Heart right ventricle (tissue), 16 donors: ENCODE data around the gene CX3CR1. TPM values are rescaled to one million over a fixed set of nuclear protein-coding genes. Genes with fewer than 3 reads are reported as not detected.

Experiments
- ATAC-seq, 8 donors: fragments of 200-7000 bp; cut with Tn5 transposase; one replicate each; pipeline ENCODE4 v1.9.1; 2020; ENCODE audit warnings: mild to moderate bottlenecking in 8 of 8, moderate library complexity in 8 of 8, moderate number of reproducible peaks in 1 of 8
- DNase-seq, 2 donors: peaks; one replicate each; pipeline ENCODE4 v3.0.0-alpha.2; 2020
- H3K27ac ChIP-seq, 10 donors: fragments of 200-600 bp; sonication (generic) in 2 of 10; one replicate each; pipeline versions ENCODE4 v1.5.0 to v1.8.0; 2020 to 2022; ENCODE audit warnings: mild to moderate bottlenecking in 3 of 10
- H3K27me3 ChIP-seq, 7 donors: fragments of 200-600 bp; one replicate each; pipeline ENCODE4 v1.8.0; 2021 to 2022; ENCODE audit warnings: mild to moderate bottlenecking in 2 of 7
- H3K36me3 ChIP-seq, 9 donors: fragments of 200-600 bp; sonication (generic) in 1 of 9; one replicate each; pipeline versions ENCODE4 v1.5.0 to v1.8.0; 2020 to 2022; ENCODE audit warnings: mild to moderate bottlenecking in 2 of 9
- H3K4me1 ChIP-seq, 9 donors: fragments of 200-600 bp; sonication (generic) in 1 of 9; one replicate each; pipeline versions ENCODE4 v1.5.0 to v1.8.0; 2020 to 2022; ENCODE audit warnings: mild to moderate bottlenecking in 4 of 9
- H3K4me3 ChIP-seq, 10 donors: fragments of 200-600 bp; sonication (generic) in 2 of 10; one replicate each; pipeline versions ENCODE4 v1.5.0 to v1.8.0; 2020 to 2022; ENCODE audit warnings: mild to moderate bottlenecking in 7 of 10, moderate library complexity in 2 of 10
- H3K9me3 ChIP-seq, 11 donors: fragments of 200-600 bp in 10 of 11; sonication (generic) in 2 of 11; one replicate each; pipeline versions ENCODE4 v1.5.0 to v1.8.0; 2013 to 2022; ENCODE audit warnings: mild to moderate bottlenecking in 2 of 11, control low read depth in 1 of 11, moderate library complexity in 1 of 11
- CTCF ChIP-seq, 9 donors: fragments of 200-600 bp; sonication (generic) in 2 of 9; IDR thresholded peaks; one replicate each; pipeline versions ENCODE4 v1.5.0 to v1.8.0; 2021 to 2022; ENCODE audit warnings: antibody characterized with exemption in 9 of 9, mild to moderate bottlenecking in 5 of 9, moderate library complexity in 1 of 9
- WGBS, 2 donors: extraction: QIAGEN DNeasy Blood & Tissue Kit; methylation state at CpG; one replicate each; pipeline ENCODE4 v1.1.7; 2013; ENCODE audit warnings: inconsistent platforms in 1 of 2; 5-methylcytosine and 5-hydroxymethylcytosine counted together
- intact Hi-C, 10 donors: fragments of 100-400 bp; cut with DNase I; formaldehyde crosslinking; loops; one replicate each; pipeline versions ENCODE4 v1.11.1 to v1.14.2; 2022
- polyA plus RNA-seq, 2 donors: library from polyadenylated mRNA; stranded (reverse); fragments of 200-250 nt; gene quantifications; one replicate each; pipeline ENCODE4 v1.2.3, GENCODE V29; 2013
- total RNA-seq, 10 donors: library from RNA; stranded (reverse); fragmentation: NEBNext Ultra II Directional in 3 of 10; extraction: Animal tissue kit (Norgen Biotek cat#: 25700) in 3 of 10; gene quantifications; one replicate each; pipeline versions ENCODE4 v1.2.1 to v1.2.4, GENCODE V29; 2021 to 2023
- donor health status: Arrhythmogenic right ventricular cardiomyopathy.
- donor health status: ischemic (EF 13 %, LVEDD 7.1; RV severe dilation, severe dysfunction).
- donor health status: healthy with polysubstance abuse.
- donor health status: DM: no; HTN: yes; CAD: no.
- donor health status: DM: no; HTN: no; CAD: no.
- donor health status: ischemic (EF 25% LVEDD 6.9; RV normal size, moderate dysfunction).
- donor health status: ischemic (EF 25% LVEDD 5.7; RV mildly dilated, moderate dysfunction).
- donor health status: healthy.
- donor health status: DM: yes; HTN: yes; CAD: no.
- donor health status: Ischemic cardiomyopathy.
- donor health status: ischemic (EF 35%, LVEDD 5.7; RV mildly dilated, moderate dysfunction).
- donor health status: nonischemic (EF 11% LVEDD 7.7; RV severe dilation, severe dysfunction).
- donor health status: DM: yes; HTN: yes; CAD: no.
- donor health status: PGD.
- donor health status: ischemic (EF 29% LVEDD 5.4; RV normal size, mild dysfunction).
- donor health status: nonischemic (EF 23%, LVEDD 6.1; RV moderate dilation, normal function).

The CX3CR1 gene
- total and polyA plus RNA-seq, 12 donors = 0.12 to 6.9 (median 0.88) TPM

- 66 to 68% methylated on average over 8 of the region's 8 CpGs for WGBS, 2 donors
- no peak for TF ChIP-seq CTCF (IDR thresholded peaks at IDR 0.05)
- Histone ChIP-seq H3K4me3 (no peak overlapping the region), H3K4me1 (peaks cover 0 to 13% (median 0%) of the 10 kb centered on the region in 9 donors), H3K9me3 (no peaks in the 10 kb centered on the region), H3K27me3 (no peaks in the 10 kb centered on the region), H3K36me3 (no peaks in the 10 kb centered on the region), H3K27ac (no peak overlapping the region)
- intact Hi-C loops = loop anchor here (1.0 to 5.0 kb wide), 12 partner anchors 79 to 180 kb away; partner anchors contain the start of genes XIRP1 (in 3 of the 10), GORASP1 (in 1 of the 10) and TTC21A (in 1 of the 10)
- DNase-seq (no peak), ATAC-seq (no peak)
Measured at GRCh38 chr3:39287216-39288164, 7.7 kb upstream of the CX3CR1 start.

GRCh38 chr3:39286771-39287170, 6.9 kb upstream of the CX3CR1 start:
- Histone ChIP-seq H3K9me3 (no peaks in the 10 kb centered on the region), H3K27me3 (no peaks in the 10 kb centered on the region), H3K4me3 (no peak overlapping the region), H3K4me1 (peaks cover 0 to 13% (median 0%) of the 10 kb centered on the region in 9 donors), H3K36me3 (no peaks in the 10 kb centered on the region), H3K27ac (no peak overlapping the region)
- no peak for TF ChIP-seq CTCF (IDR thresholded peaks at IDR 0.05)
- intact Hi-C loops = loop anchor here in 9 of 10 donors (2.0 to 5.0 kb wide), 6 partner anchors 78 to 179 kb away; partner anchors contain the start of genes XIRP1 (in 3 of the 9), GORASP1 (in 1 of the 9) and TTC21A (in 1 of the 9)
- ATAC-seq (no peak), DNase-seq (no peak)
- 90 to 93% methylated on average over 3 of the region's 3 CpGs for WGBS, 2 donors

- intact Hi-C loops = loop anchor here in 9 of 10 donors (5.0 kb wide), 5 partner anchors 78 to 178 kb away; partner anchors contain the start of genes XIRP1 (in 3 of the 9), GORASP1 (in 1 of the 9) and TTC21A (in 1 of the 9)
- ATAC-seq (no peak), DNase-seq (no peak)
Measured at GRCh38 chr3:39285332-39285731, 5.5 kb upstream of the CX3CR1 start.

More at GRCh38 chr3:39285332-39285731, 5.5 kb upstream of the CX3CR1 start:
- Histone ChIP-seq H3K36me3 (no peaks in the 10 kb centered on the region), H3K27me3 (no peaks in the 10 kb centered on the region), H3K27ac (no peak overlapping the region), H3K4me1 (peaks cover 0 to 27% (median 0%) of the 10 kb centered on the region in 9 donors), H3K9me3 (no peaks in the 10 kb centered on the region), H3K4me3 (no peak overlapping the region)
- no peak for TF ChIP-seq CTCF (IDR thresholded peaks at IDR 0.05)
